Neural progenitor cell (in vitro differentiated cells): ENCODE measurements around the gene AGXT.

Source experiments
- EZH2phosphoT487 ChIP-seq: fragments of 200-600 bp; sonication (generic); IDR thresholded peaks from 2 replicates; pipeline ENCODE4 v1.6.1; 2017; ENCODE audit warnings: antibody characterized with exemption
- TF ChIP-seq, protein P1 (sequence below): fragments of 200-600 bp; sonication (generic); IDR thresholded peaks from 2 replicates; pipeline ENCODE4 v1.5.1; 2017; ENCODE audit warnings: antibody characterized with exemption, mild to moderate bottlenecking

DNA sequence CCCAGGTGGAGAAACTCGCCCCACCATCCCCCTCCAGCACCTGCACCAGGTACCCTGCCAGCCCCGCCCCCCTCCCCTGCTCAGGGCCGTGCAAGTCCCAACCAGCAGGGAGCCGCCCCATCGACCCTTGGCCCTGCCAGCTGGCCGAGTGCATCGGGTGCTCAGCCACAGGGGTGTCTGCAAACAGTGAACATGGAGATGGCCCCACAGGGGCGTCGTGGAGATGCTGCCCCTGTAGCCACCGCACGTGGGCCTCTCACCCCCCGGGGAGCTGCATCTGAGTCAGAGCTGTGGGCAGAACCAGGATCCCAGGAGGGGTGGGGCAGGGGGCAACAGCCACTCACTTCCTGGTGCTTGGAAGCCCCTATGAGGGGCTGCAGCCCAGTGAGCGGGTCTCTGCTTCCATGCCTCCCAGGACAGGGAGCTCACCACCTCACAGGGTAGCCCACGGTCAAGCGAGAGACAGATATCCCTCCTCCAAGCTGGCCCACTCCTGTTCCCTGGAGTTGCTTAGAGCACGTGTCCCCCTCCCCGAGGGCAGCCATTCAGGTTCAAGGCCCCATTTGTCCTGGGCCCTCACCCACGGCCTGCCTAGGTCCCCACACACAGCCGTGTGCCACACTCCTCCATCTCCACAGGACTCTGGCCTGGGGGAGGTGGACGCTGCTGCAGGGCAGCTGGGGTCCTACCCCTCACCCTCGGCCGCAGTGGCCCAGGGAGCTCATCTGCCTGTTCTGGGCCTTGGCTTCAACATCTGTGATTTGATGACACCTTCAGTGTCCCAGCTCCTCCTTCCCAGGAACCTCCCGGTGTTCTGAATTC, 28.5 kb downstream of the AGXT start:
- TF ChIP-seq, protein P1, sequence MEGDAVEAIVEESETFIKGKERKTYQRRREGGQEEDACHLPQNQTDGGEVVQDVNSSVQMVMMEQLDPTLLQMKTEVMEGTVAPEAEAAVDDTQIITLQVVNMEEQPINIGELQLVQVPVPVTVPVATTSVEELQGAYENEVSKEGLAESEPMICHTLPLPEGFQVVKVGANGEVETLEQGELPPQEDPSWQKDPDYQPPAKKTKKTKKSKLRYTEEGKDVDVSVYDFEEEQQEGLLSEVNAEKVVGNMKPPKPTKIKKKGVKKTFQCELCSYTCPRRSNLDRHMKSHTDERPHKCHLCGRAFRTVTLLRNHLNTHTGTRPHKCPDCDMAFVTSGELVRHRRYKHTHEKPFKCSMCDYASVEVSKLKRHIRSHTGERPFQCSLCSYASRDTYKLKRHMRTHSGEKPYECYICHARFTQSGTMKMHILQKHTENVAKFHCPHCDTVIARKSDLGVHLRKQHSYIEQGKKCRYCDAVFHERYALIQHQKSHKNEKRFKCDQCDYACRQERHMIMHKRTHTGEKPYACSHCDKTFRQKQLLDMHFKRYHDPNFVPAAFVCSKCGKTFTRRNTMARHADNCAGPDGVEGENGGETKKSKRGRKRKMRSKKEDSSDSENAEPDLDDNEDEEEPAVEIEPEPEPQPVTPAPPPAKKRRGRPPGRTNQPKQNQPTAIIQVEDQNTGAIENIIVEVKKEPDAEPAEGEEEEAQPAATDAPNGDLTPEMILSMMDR = no peak
- TF ChIP-seq EZH2phosphoT487 = no peak
